Erythroblast (primary cell): ENCODE data around the gene IRF2BP2.
"Not testable (repeated sequence)": the region's sequence is repeated elsewhere in the genome, so short reads cannot be mapped to it uniquely, and the experiment has no call there.

Source experiments
- DNase-seq, 2 experiments: peaks; one replicate each; lab custom pipeline; 2025; lab: John Stamatoyannopoulos, UW
- GATA1 ChIP-seq: IDR thresholded peaks from 2 replicates; pipeline ENCODE4 v1.6.1; 2011; ENCODE audit warnings: low read depth, mild to moderate bottlenecking, control low read depth, low read length, moderate library complexity
- POLR2A ChIP-seq: IDR thresholded peaks from 2 replicates; pipeline ENCODE4 v1.6.1; 2011; ENCODE audit warnings: mild to moderate bottlenecking, low read length

Gene IRF2BP2

DNA sequence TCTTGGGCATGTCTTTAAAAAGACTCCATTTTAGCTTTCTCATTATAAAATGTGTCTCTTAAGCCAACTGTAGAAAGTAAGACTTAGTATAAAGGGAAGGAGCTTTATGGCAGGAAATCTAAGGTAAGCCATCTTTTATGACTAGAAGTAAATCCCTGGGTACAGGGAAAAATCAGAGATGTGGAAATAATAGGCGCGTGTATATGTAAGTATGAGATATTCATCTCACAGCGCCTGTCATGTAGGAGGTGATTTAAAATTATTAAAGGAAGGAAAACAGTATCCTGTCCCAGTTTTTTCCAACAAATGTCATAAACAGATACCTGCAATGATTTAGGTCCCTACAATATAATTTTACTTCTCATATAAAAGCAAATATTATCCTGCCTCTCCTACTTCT is 35.0 kb upstream of the IRF2BP2 start:
- no peak for DNase-seq
- no peak for TF ChIP-seq POLR2A
- no peak for TF ChIP-seq GATA1

DNA sequence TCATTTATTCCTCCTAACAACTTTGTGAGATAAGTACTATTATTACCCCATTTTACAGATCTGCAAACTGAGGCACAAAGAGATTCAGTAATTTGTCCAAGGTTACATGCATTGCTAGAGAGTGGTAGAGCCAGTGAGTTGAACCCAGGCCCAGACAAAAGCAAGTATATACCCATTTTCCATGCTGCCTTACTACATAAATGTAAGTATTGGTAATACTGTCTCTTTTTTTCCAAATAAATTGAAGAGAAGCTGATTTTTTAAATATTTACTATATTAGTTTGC is 33.8 kb upstream of the IRF2BP2 start:
- no peak for TF ChIP-seq GATA1
- TF ChIP-seq POLR2A: no peak
- no peak for DNase-seq

DNA sequence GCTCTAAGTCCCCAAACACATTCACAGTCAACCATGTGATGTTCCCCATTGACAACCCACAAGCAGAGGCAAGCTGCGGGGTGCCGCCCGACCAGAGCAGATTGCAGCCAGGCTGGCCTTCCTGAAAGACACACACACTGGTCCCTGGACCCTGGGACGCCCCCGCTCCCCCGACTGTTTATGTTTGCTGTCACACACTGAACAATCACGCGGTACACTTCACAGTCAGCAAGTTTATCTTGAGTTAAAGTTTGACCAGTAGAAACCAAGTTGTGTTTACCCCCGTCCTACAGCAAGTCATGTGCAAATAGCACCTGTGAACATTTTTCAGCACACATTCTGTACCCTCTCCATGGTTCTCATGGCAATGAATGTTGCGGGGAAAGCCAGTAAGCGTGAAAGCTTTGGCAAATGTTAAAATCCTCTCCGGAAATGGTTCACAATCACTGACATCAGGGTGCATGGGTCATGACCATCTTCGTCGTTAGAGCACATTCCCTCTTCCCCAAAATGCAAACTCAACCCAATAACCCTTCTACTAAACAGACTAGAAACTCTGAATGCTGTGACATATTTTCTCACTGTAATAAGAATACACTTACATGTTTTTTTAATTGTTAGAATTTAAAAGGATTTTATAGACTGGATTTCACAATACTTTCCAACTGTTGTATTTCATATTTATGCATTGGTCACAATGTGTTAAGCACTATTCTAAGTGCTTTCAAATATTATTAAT is 33.3 kb upstream of the IRF2BP2 start:
- TF ChIP-seq GATA1: no peak
- no peak for TF ChIP-seq POLR2A
- no peak for DNase-seq

- TF ChIP-seq GATA1 (no peak), POLR2A (no peak)
- no peak for DNase-seq
Observed at GRCh38 chr1:234642428-234642827, 32.5 kb upstream of the IRF2BP2 start.

GRCh38 chr1:234639961-234640360 is 30.0 kb upstream of the IRF2BP2 start:
- no peak for TF ChIP-seq POLR2A
- no peak for TF ChIP-seq GATA1
- no peak for DNase-seq

- TF ChIP-seq POLR2A (no peak), GATA1 (no peak)
- no peak for DNase-seq
Observed at GRCh38 chr1:234638832-234639799, 29.1 kb upstream of the IRF2BP2 start.

DNA sequence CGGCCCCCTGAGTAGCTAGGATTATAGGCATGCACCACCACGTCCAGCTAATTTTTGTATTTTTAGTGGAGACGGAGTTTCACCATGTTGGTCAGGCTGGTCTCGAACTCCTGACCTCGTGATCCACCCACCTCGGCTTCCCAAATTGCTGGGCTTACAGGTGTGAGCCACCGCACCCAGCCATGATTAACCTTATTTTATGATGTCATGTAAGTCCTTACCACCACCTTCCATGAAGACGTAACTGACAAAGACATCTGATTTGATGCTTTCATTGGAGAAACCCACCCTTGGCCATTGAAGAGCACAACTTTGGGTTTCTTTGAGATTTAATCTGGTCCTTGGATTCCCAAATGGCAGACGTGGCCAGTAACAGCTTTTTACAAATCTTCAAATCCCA is 24.9 kb upstream of the IRF2BP2 start:
- DNase-seq: not testable (repeated sequence)

GRCh38 chr1:234634387-234634786 is 24.4 kb upstream of the IRF2BP2 start:
- TF ChIP-seq POLR2A: no peak
- TF ChIP-seq GATA1: no peak
- no peak for DNase-seq

GRCh38 chr1:234633246-234634003 is 23.4 kb upstream of the IRF2BP2 start:
- DNase-seq: no peak
- TF ChIP-seq GATA1: no peak

DNA sequence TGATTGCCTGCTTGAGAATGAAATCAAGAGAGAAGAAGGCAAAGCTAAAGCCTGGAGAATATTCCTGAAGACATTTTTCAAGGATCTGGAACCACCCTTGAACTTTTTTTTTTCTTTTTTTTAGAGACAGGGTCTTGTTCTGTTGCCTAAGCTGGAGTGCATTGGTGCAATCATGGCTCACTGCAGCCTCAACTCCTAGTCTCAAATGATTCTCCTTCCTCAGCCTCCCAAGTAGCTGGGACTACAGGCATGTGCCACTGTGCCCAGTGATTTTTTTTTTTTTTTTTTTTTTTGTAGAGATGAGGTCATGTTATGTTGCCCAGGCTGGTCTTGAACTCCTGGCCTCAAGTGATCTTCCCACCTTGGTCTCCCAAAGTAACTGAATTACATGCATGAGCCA is 22.2 kb upstream of the IRF2BP2 start:
- TF ChIP-seq GATA1 (no peak), POLR2A (no peak)
- no peak for DNase-seq

- no peak for TF ChIP-seq POLR2A
- no peak for TF ChIP-seq GATA1
- no peak for DNase-seq
Observed at GRCh38 chr1:234631721-234632125, 21.7 kb upstream of the IRF2BP2 start.

- no peak for DNase-seq
- TF ChIP-seq GATA1 (no peak), POLR2A (no peak)
Observed at GRCh38 chr1:234629026-234629425, 19.0 kb upstream of the IRF2BP2 start.

DNA sequence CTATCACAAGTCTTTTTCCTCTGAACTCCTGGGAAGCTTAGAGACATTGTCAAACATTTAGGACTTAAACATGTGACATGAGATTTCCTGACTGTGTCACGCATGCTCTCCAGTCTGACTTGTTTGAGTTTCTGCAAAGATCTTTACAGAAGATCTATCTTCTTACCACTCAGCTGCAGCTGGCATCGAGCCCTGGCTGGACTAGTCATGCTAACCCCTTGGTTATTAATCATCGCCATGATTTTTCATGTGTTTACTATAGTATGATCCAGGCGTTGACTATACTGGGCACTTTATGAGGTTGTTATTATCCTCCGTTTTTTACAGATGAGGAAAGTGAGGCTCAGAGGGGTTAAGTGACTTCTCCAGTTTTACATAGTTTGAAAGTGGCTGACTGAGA is 18.1 kb upstream of the IRF2BP2 start:
- peak; percentile 5 to 46 for DNase-seq
- TF ChIP-seq POLR2A (no peak), GATA1 (no peak)
